Mesenchymal stem cell (in vitro differentiated cells and primary cell): ENCODE data around the gene OR5AU1.

ENCODE experiments used
- DNase-seq: peaks from one replicate; pipeline ENCODE4 v3.0.0-alpha.2; 2013
- H2AFZ ChIP-seq: one replicate; pipeline ENCODE4 v1.6.1; 2013; ENCODE audit warnings: low read depth, mild to moderate bottlenecking, control low read depth, inconsistent platforms, low read length, moderate library complexity
- H2AK5ac ChIP-seq: 2 replicates; pipeline ENCODE4 v1.6.1; 2013; ENCODE audit warnings: low read length, moderate library complexity, mild to moderate bottlenecking, inconsistent platforms; ENCODE audit not compliant: severe bottlenecking
- H2BK120ac ChIP-seq: one replicate; pipeline ENCODE4 v1.6.1; 2013; ENCODE audit warnings: low read depth, mild to moderate bottlenecking, inconsistent platforms, low read length, moderate library complexity
- H2BK12ac ChIP-seq, 2 experiments: one replicate each; pipeline ENCODE4 v1.6.1; 2013; ENCODE audit warnings: inconsistent platforms in 2 of 2, low read length in 2 of 2, mild to moderate bottlenecking in 2 of 2, moderate library complexity in 2 of 2, control low read depth in 1 of 2
- H2BK15ac ChIP-seq: one replicate; pipeline ENCODE4 v1.6.1; 2013; ENCODE audit warnings: mild to moderate bottlenecking, low read depth, inconsistent platforms; ENCODE audit not compliant: poor library complexity, severe bottlenecking
- H2BK5ac ChIP-seq: 2 replicates; pipeline ENCODE4 v1.6.1; 2013; ENCODE audit warnings: low read depth, mild to moderate bottlenecking, low read length, control low read depth, inconsistent platforms; ENCODE audit not compliant: poor library complexity, severe bottlenecking
- H3K14ac ChIP-seq, 2 experiments: one replicate each; pipeline ENCODE4 v1.6.1; 2013; ENCODE audit warnings: inconsistent platforms in 2 of 2, low read length in 2 of 2, control low read depth in 1 of 2, mild to moderate bottlenecking in 1 of 2, moderate library complexity in 1 of 2
- H3K18ac ChIP-seq, 2 experiments: one replicate each; pipeline ENCODE4 v1.6.1; 2013; ENCODE audit warnings: inconsistent platforms in 2 of 2, low read length in 2 of 2, control low read depth in 1 of 2, low read depth in 1 of 2, mild to moderate bottlenecking in 1 of 2
- H3K23ac ChIP-seq, 2 experiments: one replicate each; pipeline ENCODE4 v1.6.1; 2013; ENCODE audit warnings: inconsistent platforms in 2 of 2, low read length in 2 of 2, mild to moderate bottlenecking in 2 of 2, moderate library complexity in 2 of 2, control low read depth in 1 of 2
- H3K27ac ChIP-seq: 2 replicates; pipeline ENCODE4 v1.5.1; 2013; ENCODE audit warnings: mild to moderate bottlenecking, moderate library complexity, low read length, control low read depth, inconsistent platforms; ENCODE audit not compliant: poor library complexity, severe bottlenecking
- H3K27me3 ChIP-seq, 2 experiments: 2 replicates each; pipeline versions ENCODE4 v1.6.1 to v1.7.0; 2013; ENCODE audit warnings: low read length in 2 of 2, mild to moderate bottlenecking in 2 of 2, moderate library complexity in 2 of 2, control low read depth in 1 of 2, inconsistent platforms in 1 of 2; ENCODE audit not compliant: control insufficient read depth in 1 of 2, insufficient read depth in 1 of 2
- H3K36me3 ChIP-seq, 2 experiments: 2 replicates each; pipeline versions ENCODE4 v1.6.1 to v1.7.0; 2013; ENCODE audit warnings: low read length in 2 of 2, control low read depth in 1 of 2, inconsistent platforms in 1 of 2, low read depth in 1 of 2, mild to moderate bottlenecking in 1 of 2; ENCODE audit not compliant: insufficient read depth in 2 of 2, control insufficient read depth in 1 of 2
- H3K4ac ChIP-seq, 2 experiments: one replicate each; pipeline ENCODE4 v1.6.1; 2013; ENCODE audit warnings: inconsistent platforms in 2 of 2, low read length in 2 of 2, mild to moderate bottlenecking in 2 of 2, moderate library complexity in 2 of 2, control low read depth in 1 of 2, low read depth in 1 of 2
- H3K4me1 ChIP-seq: 2 replicates; pipeline ENCODE4 v1.6.1; 2013; ENCODE audit warnings: low read depth, low read length, control low read depth; ENCODE audit not compliant: control insufficient read depth, insufficient read depth
- H3K4me2 ChIP-seq: 2 replicates; pipeline ENCODE4 v1.6.1; 2013; ENCODE audit warnings: low read length, mild to moderate bottlenecking, inconsistent platforms; ENCODE audit not compliant: poor library complexity, severe bottlenecking
- H3K4me3 ChIP-seq, 2 experiments: 2 replicates each; pipeline versions ENCODE4 v1.5.1 to v1.7.0; 2013; ENCODE audit warnings: low read length in 2 of 2, mild to moderate bottlenecking in 2 of 2, control low read depth in 1 of 2, low read depth in 1 of 2; ENCODE audit not compliant: insufficient read depth in 1 of 2
- H3K79me1 ChIP-seq: replicated peaks from 2 replicates; pipeline ENCODE4 v1.6.1; 2013; ENCODE audit warnings: mild to moderate bottlenecking, control low read depth, low read length, inconsistent platforms; ENCODE audit not compliant: poor library complexity, severe bottlenecking
- H3K9ac ChIP-seq: 2 replicates; pipeline ENCODE4 v1.7.0; 2013; ENCODE audit warnings: mild to moderate bottlenecking, low read length, moderate library complexity
- H3K9me3 ChIP-seq: 2 replicates; pipeline ENCODE4 v1.7.0; 2013; ENCODE audit warnings: mild to moderate bottlenecking, low read length; ENCODE audit not compliant: control insufficient read depth
- H4K8ac ChIP-seq: one replicate; pipeline ENCODE4 v1.6.1; 2013; ENCODE audit warnings: inconsistent platforms, mild to moderate bottlenecking, low read length, moderate library complexity
- H4K91ac ChIP-seq: one replicate; pipeline ENCODE4 v1.6.1; 2013; ENCODE audit warnings: mild to moderate bottlenecking, low read length, inconsistent platforms
- WGBS: methylation state at CpG from one replicate; pipeline ENCODE4 v1.1.7; 2013; ENCODE audit warnings: mixed read lengths; 5-methylcytosine and 5-hydroxymethylcytosine counted together

OR5AU1 gene

DNA sequence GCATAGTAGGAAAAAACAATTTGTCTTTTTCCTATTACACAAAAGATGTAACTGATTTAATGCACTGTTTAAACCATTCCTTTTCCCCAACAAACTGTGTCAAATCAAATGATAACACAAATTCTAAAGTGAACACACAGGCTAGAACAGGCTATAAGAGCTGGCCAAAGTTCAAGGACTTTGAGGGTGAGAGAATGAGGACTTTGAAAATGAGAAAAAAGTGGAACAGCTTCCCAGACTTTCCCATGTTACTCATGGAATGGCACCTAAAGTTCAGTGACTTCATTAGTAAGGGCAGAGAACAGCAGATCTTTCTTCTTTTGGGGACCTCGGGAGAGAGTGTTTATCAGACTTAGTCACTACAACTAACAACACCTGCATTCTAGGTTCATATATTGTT is 32.4 kb downstream of the OR5AU1 start:
- H3K79me1 ChIP-seq = no peaks in the 10 kb centered on the region
- DNase-seq = no peak
- H3K27me3 ChIP-seq = peaks cover 0 to 21% of the 10 kb centered on the region in 2 experiments
- H3K18ac ChIP-seq = no peak overlapping the region
- no peak overlapping the region for H2AFZ ChIP-seq
- no peak overlapping the region for H4K8ac ChIP-seq
- H2BK12ac ChIP-seq = no peak overlapping the region
- no peak overlapping the region for H2BK15ac ChIP-seq
- H3K4me3 ChIP-seq = no peak overlapping the region
- H3K4ac ChIP-seq = no peak overlapping the region
- H3K4me2 ChIP-seq = no peak overlapping the region
- H3K27ac ChIP-seq = no peak overlapping the region
- no peak overlapping the region for H2BK120ac ChIP-seq
- no peak overlapping the region for H2BK5ac ChIP-seq
- WGBS = 100% methylated on average over 1 of the region's 1 CpG
- no peak overlapping the region for H3K14ac ChIP-seq
- H3K9me3 ChIP-seq = peaks cover 8% of the 10 kb centered on the region
- H4K91ac ChIP-seq = no peak overlapping the region
- H3K23ac ChIP-seq = no peak overlapping the region
- H3K9ac ChIP-seq = no peak overlapping the region
- H3K36me3 ChIP-seq = no peaks in the 10 kb centered on the region
- H2AK5ac ChIP-seq = no peak overlapping the region
- no peaks in the 10 kb centered on the region for H3K4me1 ChIP-seq

DNA sequence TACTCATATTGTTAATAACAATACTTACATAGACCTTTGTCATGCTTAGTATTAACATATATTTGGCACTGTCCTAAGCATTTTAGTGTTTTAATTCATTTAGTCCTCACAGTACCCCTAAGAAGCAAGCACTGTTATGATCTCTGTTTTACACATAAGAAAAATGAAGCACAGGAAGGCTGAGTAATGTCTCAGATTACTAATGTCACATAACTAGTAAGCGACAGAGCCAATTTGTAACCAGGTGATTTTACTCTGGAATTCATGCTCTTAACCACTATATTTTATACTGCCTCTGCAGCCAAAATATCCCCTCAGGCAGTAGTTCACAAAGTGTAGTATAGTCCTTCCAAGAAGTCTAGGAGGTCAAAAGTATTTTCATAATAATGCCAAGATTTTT is 34.7 kb downstream of the OR5AU1 start:
- Histone ChIP-seq H2BK5ac (no peak overlapping the region), H3K36me3 (no peaks in the 10 kb centered on the region), H2BK12ac (no peak overlapping the region), H3K4me2 (no peak overlapping the region), H3K18ac (no peak overlapping the region), H2AFZ (no peak overlapping the region), H3K23ac (no peak overlapping the region), H3K14ac (no peak overlapping the region), H3K79me1 (no peaks in the 10 kb centered on the region), H3K4me3 (no peak overlapping the region), H3K9ac (no peak overlapping the region), H3K9me3 (peaks cover 8% of the 10 kb centered on the region), H2AK5ac (no peak overlapping the region), H2BK15ac (no peak overlapping the region), H2BK120ac (no peak overlapping the region), H3K4ac (no peak overlapping the region), H4K8ac (no peak overlapping the region), H3K27ac (no peak overlapping the region), H3K27me3 (peaks cover 0 to 19% of the 10 kb centered on the region in 2 experiments), H4K91ac (no peak overlapping the region), H3K4me1 (no peaks in the 10 kb centered on the region)
- WGBS = 88% methylated on average over 1 of the region's 1 CpG
- no peak for DNase-seq

DNA sequence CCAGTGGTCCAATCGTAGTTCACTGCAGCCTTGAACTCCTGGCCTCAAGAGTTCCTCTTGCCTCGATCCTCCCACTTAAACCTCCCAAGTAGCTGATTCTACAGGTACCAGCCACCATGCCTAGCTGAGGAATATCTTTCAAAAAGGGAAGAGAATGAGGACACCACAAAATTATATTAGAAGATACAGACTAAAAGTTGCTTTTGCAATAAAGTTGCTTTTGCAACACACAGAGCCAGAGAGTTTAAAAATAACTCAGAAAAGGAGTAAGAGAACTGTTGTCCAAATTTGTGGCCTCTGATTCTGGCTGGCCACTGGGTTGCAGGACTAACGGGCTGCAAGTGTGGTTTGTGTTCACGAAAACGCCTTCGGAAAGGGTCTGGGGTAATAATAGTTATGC is 35.2 kb downstream of the OR5AU1 start:
- H3K23ac ChIP-seq = no peak overlapping the region
- no peak overlapping the region for H3K14ac ChIP-seq
- H3K36me3 ChIP-seq = no peaks in the 10 kb centered on the region
- H3K79me1 ChIP-seq = no peaks in the 10 kb centered on the region
- H2BK120ac ChIP-seq = no peak overlapping the region
- H4K8ac ChIP-seq = no peak overlapping the region
- H2BK5ac ChIP-seq = no peak overlapping the region
- no peak overlapping the region for H2BK15ac ChIP-seq
- H3K4ac ChIP-seq = no peak overlapping the region
- no peak overlapping the region for H2BK12ac ChIP-seq
- H2AK5ac ChIP-seq = no peak overlapping the region
- H3K9ac ChIP-seq = no peak overlapping the region
- WGBS = 28% methylated on average over 2 of the region's 6 CpGs
- no peak overlapping the region for H3K18ac ChIP-seq
- H3K4me2 ChIP-seq = no peak overlapping the region
- H2AFZ ChIP-seq = no peak overlapping the region
- no peak overlapping the region for H3K27ac ChIP-seq
- no peak overlapping the region for H3K4me3 ChIP-seq
- no peak overlapping the region for H4K91ac ChIP-seq
- peaks cover 6% of the 10 kb centered on the region for H3K9me3 ChIP-seq
- no peak for DNase-seq
- H3K4me1 ChIP-seq = no peaks in the 10 kb centered on the region
- H3K27me3 ChIP-seq = peaks cover 0 to 18% of the 10 kb centered on the region in 2 experiments

DNA sequence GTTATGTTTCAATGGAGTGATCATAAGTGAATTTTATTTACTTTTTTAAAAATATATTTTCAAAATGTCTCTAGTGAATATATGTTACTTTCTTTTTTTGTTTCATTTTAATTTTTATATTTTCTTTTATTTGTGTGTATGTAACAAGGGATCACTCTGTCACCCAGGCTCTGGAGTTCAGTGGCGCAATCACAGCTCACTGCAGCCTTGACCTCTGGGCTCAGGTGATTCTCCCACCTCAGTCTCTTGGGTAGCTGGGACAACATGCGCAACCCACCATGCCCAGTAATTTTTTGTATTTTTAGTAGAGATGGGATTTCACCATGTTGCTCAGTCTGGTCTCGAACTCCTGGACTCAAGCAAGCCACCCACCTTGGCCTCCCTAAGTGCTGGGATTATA is 36.9 kb downstream of the OR5AU1 start:
- H3K4ac ChIP-seq = no peak overlapping the region
- no peaks in the 10 kb centered on the region for H3K4me1 ChIP-seq
- no peak overlapping the region for H2BK5ac ChIP-seq
- no peak overlapping the region for H3K27ac ChIP-seq
- no peak overlapping the region for H3K14ac ChIP-seq
- no peaks in the 10 kb centered on the region for H3K36me3 ChIP-seq
- H3K18ac ChIP-seq = no peak overlapping the region
- H3K9ac ChIP-seq = no peak overlapping the region
- no peak overlapping the region for H4K91ac ChIP-seq
- peaks cover 0 to 18% of the 10 kb centered on the region in 2 experiments for H3K27me3 ChIP-seq
- H3K79me1 ChIP-seq = no peaks in the 10 kb centered on the region
- H3K9me3 ChIP-seq = no peaks in the 10 kb centered on the region
- no peak overlapping the region for H4K8ac ChIP-seq
- WGBS = 100% methylated on average over 1 of the region's 3 CpGs
- H3K4me2 ChIP-seq = no peak overlapping the region
- no peak for DNase-seq
- H2AFZ ChIP-seq = no peak overlapping the region
- no peak overlapping the region for H2BK12ac ChIP-seq
- no peak overlapping the region for H3K4me3 ChIP-seq
- H3K23ac ChIP-seq = no peak overlapping the region
- no peak overlapping the region for H2BK15ac ChIP-seq
- H2BK120ac ChIP-seq = no peak overlapping the region
- H2AK5ac ChIP-seq = no peak overlapping the region
